Ascending aorta (tissue), 2 donors: ENCODE measurements around the gene CHRNG. TPM values are rescaled to one million over a fixed set of nuclear protein-coding genes. Genes with fewer than 3 reads are reported as not detected.

Source experiments
- DNase-seq, 2 donors: peaks; one replicate each; pipeline ENCODE4 v3.0.0-alpha.2; 2019; ENCODE audit warnings: low spot score in 2 of 2
- H3K27ac ChIP-seq, 2 donors: fragments of 200-600 bp; sonication (generic); one replicate each; pipeline ENCODE4 v1.5.1; 2016 to 2017; ENCODE audit warnings: mild to moderate bottlenecking in 1 of 2
- H3K27me3 ChIP-seq: fragments of 200-600 bp; sonication (generic); one replicate; pipeline ENCODE4 v1.5.1; 2017
- H3K36me3 ChIP-seq, 2 donors: fragments of 200-600 bp; sonication (generic); one replicate each; pipeline ENCODE4 v1.5.1; 2016
- H3K4me1 ChIP-seq, 2 donors: fragments of 200-600 bp; sonication (generic); one replicate each; pipeline ENCODE4 v1.5.1; 2016 to 2017; ENCODE audit warnings: mild to moderate bottlenecking in 1 of 2
- H3K4me3 ChIP-seq, 2 donors: fragments of 200-600 bp; sonication (generic); one replicate each; pipeline ENCODE4 v1.5.1; 2016 to 2017; ENCODE audit warnings: mild to moderate bottlenecking in 1 of 2
- H3K9me3 ChIP-seq, 2 donors: fragments of 200-600 bp; sonication (generic); one replicate each; pipeline ENCODE4 v1.5.1; 2016
- intact Hi-C: fragments of 100-400 bp; cut with DNase I; formaldehyde crosslinking; loops from one replicate; pipeline ENCODE4 v1.15.1; 2023
- total RNA-seq: library from RNA; depleted of rRNA; stranded (reverse); fragments of >200 nt; gene quantifications from one replicate; pipeline ENCODE4 v1.1.0, GENCODE V29; 2016
- TF ChIP-seq, protein P1 (sequence below), 3 experiments: fragments of 200-600 bp in 2 of 3; fragments of 450-650 bp in 1 of 3; sonication (generic) in 2 of 3; IDR thresholded peaks; one replicate each; pipeline ENCODE4 v1.5.1; 2016 to 2019; ENCODE audit warnings: antibody characterized with exemption in 3 of 3, mild to moderate bottlenecking in 1 of 3, moderate library complexity in 1 of 3

CHRNG gene
- total RNA-seq, 1 donor from 2014 or later = not detected

DNA sequence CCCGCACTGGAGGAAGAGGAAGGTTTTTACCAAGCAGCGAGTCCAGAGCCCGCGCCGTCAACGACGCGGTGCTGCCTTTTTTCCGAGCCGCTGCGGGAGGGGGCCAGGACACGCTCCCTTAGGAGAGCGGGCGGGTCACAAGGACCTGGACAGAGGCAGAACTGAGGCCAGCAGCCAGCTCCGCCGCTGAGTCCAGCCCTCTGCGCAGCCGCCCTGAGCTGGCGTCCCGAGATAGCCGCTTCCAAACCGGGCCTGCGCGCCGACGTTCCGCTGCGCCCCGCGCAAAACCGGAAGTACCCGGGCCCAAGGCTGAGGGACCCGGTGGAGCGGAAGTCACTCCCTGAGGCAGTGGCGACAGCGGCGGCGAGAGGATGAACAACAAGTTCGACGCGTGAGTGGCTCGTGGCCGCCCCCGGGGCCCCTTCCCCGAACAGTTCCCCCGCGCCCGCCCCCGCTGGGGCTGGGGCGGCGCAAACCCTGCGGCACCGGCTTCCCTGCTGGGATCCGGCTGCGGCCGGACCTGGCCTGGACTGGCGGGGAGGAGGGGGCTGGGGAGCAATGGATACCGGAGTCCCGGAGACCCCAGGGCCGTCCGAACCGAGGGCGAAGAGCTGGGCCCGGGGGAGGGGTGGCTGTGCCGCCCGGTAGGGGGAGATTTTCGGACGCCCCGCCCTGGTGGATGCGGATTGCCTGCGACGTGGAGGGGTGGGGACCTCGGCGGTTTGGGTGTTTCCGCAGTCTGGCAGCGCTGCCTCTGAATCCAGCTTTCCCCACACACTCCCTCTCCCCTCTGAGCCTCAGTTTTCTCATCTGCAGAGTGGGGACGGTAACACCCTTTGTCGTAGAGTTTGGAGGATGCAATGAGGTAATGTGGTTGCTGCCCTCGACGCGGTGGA lies 11.1 kb downstream of the CHRNG start, which contains the start of the genes EIF4E2 and TIGD1:
Gene EIF4E2, plus strand, starts transcription at position 336 of the 896 bp plus-strand sequence. Its CDS starts 36 bp downstream, at position 372.
Gene TIGD1, minus strand, starts transcription at position 204 of the 896 bp plus-strand sequence. CDS start 675 bp downstream, outside the sequence.
- Histone ChIP-seq H3K27me3 (no peaks in the 10 kb centered on the region), H3K4me1 (peaks cover 4 to 5% of the 10 kb centered on the region in 2 donors), H3K9me3 (no peaks in the 10 kb centered on the region), H3K4me3 (peak within 1 kb of the TSS; percentile 84 to 100), H3K36me3 (peaks cover 2 to 3% of the 10 kb centered on the region in 2 donors), H3K27ac (peak within 1 kb of the TSS; percentile 97 to 100)
- peak; percentile 67 to 97 for DNase-seq
- intact Hi-C loops = loop anchor here (2.0 to 5.0 kb wide), 5 partner anchors 47 to 873 kb away; partner anchors contain the start of genes ATG16L1, GIGYF2 and PDE6D
- TF ChIP-seq, protein P1, sequence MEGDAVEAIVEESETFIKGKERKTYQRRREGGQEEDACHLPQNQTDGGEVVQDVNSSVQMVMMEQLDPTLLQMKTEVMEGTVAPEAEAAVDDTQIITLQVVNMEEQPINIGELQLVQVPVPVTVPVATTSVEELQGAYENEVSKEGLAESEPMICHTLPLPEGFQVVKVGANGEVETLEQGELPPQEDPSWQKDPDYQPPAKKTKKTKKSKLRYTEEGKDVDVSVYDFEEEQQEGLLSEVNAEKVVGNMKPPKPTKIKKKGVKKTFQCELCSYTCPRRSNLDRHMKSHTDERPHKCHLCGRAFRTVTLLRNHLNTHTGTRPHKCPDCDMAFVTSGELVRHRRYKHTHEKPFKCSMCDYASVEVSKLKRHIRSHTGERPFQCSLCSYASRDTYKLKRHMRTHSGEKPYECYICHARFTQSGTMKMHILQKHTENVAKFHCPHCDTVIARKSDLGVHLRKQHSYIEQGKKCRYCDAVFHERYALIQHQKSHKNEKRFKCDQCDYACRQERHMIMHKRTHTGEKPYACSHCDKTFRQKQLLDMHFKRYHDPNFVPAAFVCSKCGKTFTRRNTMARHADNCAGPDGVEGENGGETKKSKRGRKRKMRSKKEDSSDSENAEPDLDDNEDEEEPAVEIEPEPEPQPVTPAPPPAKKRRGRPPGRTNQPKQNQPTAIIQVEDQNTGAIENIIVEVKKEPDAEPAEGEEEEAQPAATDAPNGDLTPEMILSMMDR (IDR thresholded peaks at IDR 0.05) = peak; percentile 31 to 45 (median 34)

- intact Hi-C loops = loop anchor here (2.0 to 5.0 kb wide), 5 partner anchors 46 to 874 kb away; partner anchors contain the start of genes ATG16L1, GIGYF2 and PDE6D
- Histone ChIP-seq H3K27me3 (no peaks in the 10 kb centered on the region), H3K27ac (peak overlapping the region; percentile 97 to 100), H3K4me3 (peak overlapping the region; percentile 84 to 100), H3K4me1 (peaks cover 4 to 5% of the 10 kb centered on the region in 2 donors), H3K36me3 (peaks cover 2 to 5% of the 10 kb centered on the region in 2 donors), H3K9me3 (no peaks in the 10 kb centered on the region)
- DNase-seq = no peak
- TF ChIP-seq, protein P1 (IDR thresholded peaks at IDR 0.05) = no peak
Observed at GRCh38 chr2:232551250-232551638, 11.8 kb downstream of the CHRNG start.

- Histone ChIP-seq H3K27me3 (no peaks in the 10 kb centered on the region), H3K27ac (peak overlapping the region in 1 of 2 donors; percentile 100), H3K4me1 (peaks cover 4 to 5% of the 10 kb centered on the region in 2 donors), H3K36me3 (peaks cover 5 to 11% of the 10 kb centered on the region in 2 donors), H3K9me3 (no peaks in the 10 kb centered on the region), H3K4me3 (peak overlapping the region; percentile 84 to 100)
- intact Hi-C loops = loop anchor here (2.0 to 5.0 kb wide), 5 partner anchors 46 to 874 kb away; partner anchors contain the start of genes ATG16L1, GIGYF2 and PDE6D
- TF ChIP-seq, protein P1 (IDR thresholded peaks at IDR 0.05) = no peak
- no peak for DNase-seq
Observed at GRCh38 chr2:232551776-232552175, 12.3 kb downstream of the CHRNG start.

DNA sequence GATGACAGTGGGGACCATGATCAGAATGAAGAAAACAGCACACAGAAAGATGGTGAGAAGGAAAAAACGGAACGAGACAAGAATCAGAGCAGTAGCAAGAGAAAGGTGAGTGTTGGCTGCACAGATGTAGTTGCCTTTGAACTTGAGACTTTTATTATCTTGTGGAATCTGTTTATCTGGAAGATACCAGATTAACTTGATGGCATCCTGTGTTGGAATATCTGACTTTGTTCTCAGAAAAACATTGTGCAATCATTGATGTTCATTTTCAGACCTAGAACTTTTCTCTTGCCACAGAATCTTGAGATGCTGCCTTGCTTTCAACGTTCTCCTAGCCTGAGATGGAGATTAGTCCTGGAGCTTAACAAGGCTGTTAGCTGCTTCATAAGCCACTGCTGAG lies 16.9 kb downstream of the CHRNG start:
- Histone ChIP-seq H3K27ac (no peak overlapping the region), H3K4me3 (no peak overlapping the region), H3K9me3 (no peaks in the 10 kb centered on the region), H3K36me3 (peaks cover 37 to 48% of the 10 kb centered on the region in 2 donors), H3K27me3 (no peaks in the 10 kb centered on the region), H3K4me1 (peaks cover 3 to 4% of the 10 kb centered on the region in 2 donors)
- DNase-seq = no peak
- TF ChIP-seq, protein P1 (IDR thresholded peaks at IDR 0.05) = no peak
- intact Hi-C loops = no loop called here

DNA sequence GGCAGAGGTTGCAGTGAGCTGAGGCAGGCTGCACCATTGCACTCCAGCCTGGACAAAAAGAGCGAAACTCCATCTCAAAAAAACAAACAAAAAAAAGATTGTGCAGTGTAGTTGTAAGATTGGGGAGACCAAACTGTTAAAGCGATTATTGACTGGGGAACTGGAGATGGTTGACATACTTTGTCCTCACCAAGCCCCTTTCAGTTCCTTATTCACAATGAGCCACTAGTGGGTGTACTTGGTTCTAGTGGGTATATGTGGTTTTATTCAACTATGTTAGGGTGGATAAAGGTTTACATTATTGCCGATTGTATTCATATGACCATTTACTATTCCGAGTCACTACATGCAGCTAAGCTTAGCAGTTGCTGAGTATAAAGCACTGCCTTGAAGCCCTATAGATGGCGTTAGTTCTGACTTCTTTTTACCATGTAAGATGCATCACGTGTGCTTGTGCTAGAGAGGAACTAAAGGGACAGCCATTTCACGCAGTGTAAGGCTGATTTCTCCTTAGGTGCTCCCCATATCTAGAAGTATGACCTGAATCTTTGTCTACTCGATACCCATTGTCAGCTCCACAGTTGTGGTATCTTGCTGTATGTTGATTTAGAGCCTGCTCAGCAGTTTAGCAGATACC lies 23.1 kb downstream of the CHRNG start:
- TF ChIP-seq, protein P1 (IDR thresholded peaks at IDR 0.05) = no peak
- H3K27ac ChIP-seq = no peak overlapping the region
- no peak overlapping the region for H3K4me3 ChIP-seq
- peaks cover 76 to 88% of the 10 kb centered on the region in 2 donors for H3K36me3 ChIP-seq
- no peaks in the 10 kb centered on the region for H3K4me1 ChIP-seq
- DNase-seq = no peak
- no peaks in the 10 kb centered on the region for H3K27me3 ChIP-seq
- H3K9me3 ChIP-seq = no peaks in the 10 kb centered on the region
- intact Hi-C loops = no loop called here
